BJ (cell line): Measurements from ENCODE around the gene MGMT. TPM values are rescaled to one million over a fixed set of nuclear protein-coding genes. Genes with fewer than 3 reads are reported as not detected.

Source experiments
- CTCF ChIA-PET: fragments of 350-600 bp; formaldehyde crosslinking; extraction: SDS; loops from one replicate; lab custom pipeline; 2021; ENCODE audit warnings: antibody characterized with exemption, inconsistent platforms; lab: Yijun Ruan, JAX
- POLR2A ChIA-PET: fragments of 300-600 bp; sonication (Branson Sonifier 250); formaldehyde crosslinking; extraction: SDS; loops from one replicate; lab custom pipeline; 2021; ENCODE audit warnings: antibody characterized with exemption; lab: Charles Lee
- DNase-seq: peaks from one replicate; pipeline ENCODE4 v3.0.0-alpha.2; 2011; ENCODE audit warnings: low read depth
- H3K27me3 ChIP-seq: 2 replicates; pipeline ENCODE4 v1.6.0; 2011; ENCODE audit warnings: low read length; ENCODE audit not compliant: control insufficient read depth, insufficient read depth
- H3K36me3 ChIP-seq: 2 replicates; pipeline ENCODE4 v1.5.1; 2011; ENCODE audit warnings: low read length; ENCODE audit not compliant: control insufficient read depth, insufficient read depth
- H3K4me3 ChIP-seq: 2 replicates; pipeline ENCODE4 v1.5.1; 2011; ENCODE audit warnings: low read depth, mild to moderate bottlenecking, control low read depth, low read length
- polyA plus RNA-seq: library from polyadenylated mRNA; depleted of rRNA; stranded (reverse); fragments of >200 nt; gene quantifications from 2 replicates; pipeline ENCODE4 v1.2.3, GENCODE V29; 2011
- TF ChIP-seq, protein P1 (sequence below): IDR thresholded peaks from 2 replicates; pipeline ENCODE4 v1.5.1; 2011; ENCODE audit warnings: low read depth, mild to moderate bottlenecking, control low read depth, inconsistent platforms, low read length, moderate library complexity; ENCODE audit not compliant: insufficient read depth

Gene MGMT
- polyA plus RNA-seq, 1 experiment, result 21.0 TPM

- Histone ChIP-seq H3K4me3 (no peak overlapping the region), H3K36me3 (no peaks in the 10 kb centered on the region), H3K27me3 (no peaks in the 10 kb centered on the region)
- POLR2A ChIA-PET, result no interaction called here
- CTCF ChIA-PET, result no interaction called here
- DNase-seq, result no peak
- TF ChIP-seq, protein P1, sequence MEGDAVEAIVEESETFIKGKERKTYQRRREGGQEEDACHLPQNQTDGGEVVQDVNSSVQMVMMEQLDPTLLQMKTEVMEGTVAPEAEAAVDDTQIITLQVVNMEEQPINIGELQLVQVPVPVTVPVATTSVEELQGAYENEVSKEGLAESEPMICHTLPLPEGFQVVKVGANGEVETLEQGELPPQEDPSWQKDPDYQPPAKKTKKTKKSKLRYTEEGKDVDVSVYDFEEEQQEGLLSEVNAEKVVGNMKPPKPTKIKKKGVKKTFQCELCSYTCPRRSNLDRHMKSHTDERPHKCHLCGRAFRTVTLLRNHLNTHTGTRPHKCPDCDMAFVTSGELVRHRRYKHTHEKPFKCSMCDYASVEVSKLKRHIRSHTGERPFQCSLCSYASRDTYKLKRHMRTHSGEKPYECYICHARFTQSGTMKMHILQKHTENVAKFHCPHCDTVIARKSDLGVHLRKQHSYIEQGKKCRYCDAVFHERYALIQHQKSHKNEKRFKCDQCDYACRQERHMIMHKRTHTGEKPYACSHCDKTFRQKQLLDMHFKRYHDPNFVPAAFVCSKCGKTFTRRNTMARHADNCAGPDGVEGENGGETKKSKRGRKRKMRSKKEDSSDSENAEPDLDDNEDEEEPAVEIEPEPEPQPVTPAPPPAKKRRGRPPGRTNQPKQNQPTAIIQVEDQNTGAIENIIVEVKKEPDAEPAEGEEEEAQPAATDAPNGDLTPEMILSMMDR, result no peak
Observed at GRCh38 chr10:129581827-129582411, 114.9 kb downstream of the MGMT start.

GRCh38 chr10:129583831-129584230 is 116.8 kb downstream of the MGMT start:
- POLR2A ChIA-PET, result no interaction called here
- no peaks in the 10 kb centered on the region for H3K27me3 ChIP-seq
- CTCF ChIA-PET, result no interaction called here
- DNase-seq, result no peak
- TF ChIP-seq, protein P1, result no peak
- H3K4me3 ChIP-seq, result no peak overlapping the region
- H3K36me3 ChIP-seq, result no peaks in the 10 kb centered on the region

DNA sequence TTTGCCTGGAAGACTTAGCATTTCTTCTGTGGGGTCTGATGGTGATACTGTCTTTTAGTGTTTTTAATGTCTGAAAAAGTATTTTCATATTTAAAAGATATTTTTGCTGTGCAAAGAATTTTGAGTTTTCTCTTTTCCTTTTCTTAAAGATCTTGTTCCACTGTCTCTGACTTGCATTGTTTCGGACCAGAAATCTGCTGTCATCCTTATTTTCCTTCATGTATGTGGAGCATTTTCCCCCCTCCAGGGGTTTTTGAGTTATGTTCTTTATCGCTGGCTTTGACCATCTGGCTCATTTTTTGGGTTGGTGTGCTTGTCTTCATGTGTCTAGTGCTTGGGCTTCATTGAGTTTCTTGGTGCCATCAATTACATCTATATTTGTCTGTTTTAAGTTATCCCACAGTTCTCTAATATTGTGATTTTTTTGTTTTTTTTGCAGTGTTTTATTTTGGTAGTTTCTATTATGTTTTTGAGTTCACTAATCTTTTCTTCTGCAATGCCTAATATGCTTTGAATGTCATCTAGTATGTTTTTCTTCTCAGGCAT is 119.9 kb downstream of the MGMT start:
- H3K4me3 ChIP-seq, result no peak overlapping the region
- no peak for DNase-seq
- TF ChIP-seq, protein P1, result no peak
- H3K27me3 ChIP-seq, result no peaks in the 10 kb centered on the region
- POLR2A ChIA-PET, result no interaction called here
- CTCF ChIA-PET, result no interaction called here
- no peaks in the 10 kb centered on the region for H3K36me3 ChIP-seq

- ChIA-PET CTCF (no interaction called here), POLR2A (no interaction called here)
- no peak for DNase-seq
Observed at GRCh38 chr10:129589546-129589945, 122.5 kb downstream of the MGMT start.

DNA sequence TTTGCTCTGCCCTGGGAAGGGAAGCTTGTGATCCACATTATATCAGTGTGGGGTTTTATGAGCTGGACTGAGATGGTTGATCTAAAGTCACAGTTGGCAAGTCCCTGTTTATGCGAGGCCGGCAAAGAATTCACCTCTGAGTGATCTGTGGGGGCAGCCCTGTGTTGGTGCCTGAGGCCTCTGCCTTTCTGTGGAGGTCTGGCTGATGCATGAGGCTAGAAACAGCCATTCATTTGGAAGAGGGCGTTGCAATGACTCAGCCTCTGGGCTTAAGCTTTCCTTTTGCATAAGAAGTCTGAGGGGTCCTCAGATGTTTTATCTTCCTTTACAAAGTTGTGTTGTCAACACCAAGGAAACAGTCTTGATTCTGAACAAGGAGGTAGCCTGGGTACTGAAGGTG is 126.9 kb downstream of the MGMT start:
- no peak for DNase-seq
- POLR2A ChIA-PET, result no interaction called here
- H3K4me3 ChIP-seq, result no peak overlapping the region
- no peaks in the 10 kb centered on the region for H3K27me3 ChIP-seq
- H3K36me3 ChIP-seq, result no peaks in the 10 kb centered on the region
- CTCF ChIA-PET, result no interaction called here
- TF ChIP-seq, protein P1, result no peak

More at GRCh38 chr10:129589546-129589945, 122.5 kb downstream of the MGMT start:
- Histone ChIP-seq H3K27me3 (no peaks in the 10 kb centered on the region), H3K4me3 (no peak overlapping the region), H3K36me3 (no peaks in the 10 kb centered on the region)
- TF ChIP-seq, protein P1, result no peak
